Fibroblast of the aortic adventitia (primary cell): ENCODE data around the gene ASAP2. TPM values are rescaled to one million over a fixed set of nuclear protein-coding genes. Genes with fewer than 3 reads are reported as not detected.

Experiments
- DNase-seq: peaks from one replicate; pipeline ENCODE4 v3.0.0-alpha.2; 2010; ENCODE audit warnings: low read depth
- H3K4me3 ChIP-seq: 2 replicates; pipeline ENCODE4 v1.5.1; 2011; ENCODE audit warnings: low read depth, mild to moderate bottlenecking, control low read depth, low read length, moderate library complexity
- total RNA-seq: library from RNA; depleted of rRNA; stranded (reverse); fragments of >200 nt; gene quantifications from 2 replicates; pipeline ENCODE4 v1.2.3, GENCODE V29; 2012; ENCODE audit warnings: low replicate concordance
- TF ChIP-seq, protein P1 (sequence below): IDR thresholded peaks from 2 replicates; pipeline ENCODE4 v1.5.1; 2011; ENCODE audit warnings: mild to moderate bottlenecking, low read length, control low read depth, inconsistent platforms; ENCODE audit not compliant: insufficient read depth

The ASAP2 gene
- total RNA-seq, 1 donor = 76.4 TPM

DNA sequence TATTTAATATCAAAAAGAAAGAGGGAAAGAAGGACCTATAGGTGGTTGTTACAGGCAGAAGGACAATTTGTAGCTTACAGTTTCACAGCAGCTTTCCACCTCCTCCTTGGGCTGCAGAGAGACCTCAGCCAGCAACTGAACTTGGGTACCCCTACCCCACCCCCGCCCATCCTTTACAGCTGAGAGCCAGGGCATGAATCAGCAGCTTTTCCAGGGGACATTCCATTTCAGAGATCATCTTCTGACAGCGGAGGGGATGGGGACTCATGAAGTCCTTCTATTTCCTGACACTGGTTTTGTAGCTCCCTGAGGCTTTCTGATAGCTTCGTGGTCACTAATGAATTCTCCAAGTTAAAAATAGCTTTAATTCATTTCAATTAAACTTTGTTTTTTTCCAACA is 120.4 kb downstream of the ASAP2 start:
- no peak for DNase-seq

DNA sequence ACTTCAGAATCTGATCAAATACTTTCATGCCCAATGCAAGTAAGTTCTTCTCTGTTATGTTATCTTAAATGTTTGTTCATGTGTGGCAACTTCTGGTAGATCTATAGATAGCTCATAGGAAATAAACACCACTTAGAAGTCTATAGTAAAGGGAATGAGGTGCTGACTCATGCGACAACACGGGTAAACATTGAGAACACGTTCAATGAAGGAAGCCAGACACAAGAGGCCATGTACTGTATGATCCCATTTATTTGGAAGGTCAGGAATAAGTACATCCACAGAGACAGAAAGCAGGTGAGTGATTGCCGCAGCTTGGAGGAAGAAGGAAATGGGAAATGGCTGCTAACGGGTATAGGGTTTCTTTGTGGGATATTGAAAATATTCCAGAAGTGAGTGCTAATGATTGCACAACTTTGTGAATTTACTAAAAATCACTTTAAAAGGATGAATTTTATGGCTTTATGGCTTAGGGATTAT is 121.3 kb downstream of the ASAP2 start:
- H3K4me3 ChIP-seq = no peak overlapping the region
- TF ChIP-seq, protein P1, sequence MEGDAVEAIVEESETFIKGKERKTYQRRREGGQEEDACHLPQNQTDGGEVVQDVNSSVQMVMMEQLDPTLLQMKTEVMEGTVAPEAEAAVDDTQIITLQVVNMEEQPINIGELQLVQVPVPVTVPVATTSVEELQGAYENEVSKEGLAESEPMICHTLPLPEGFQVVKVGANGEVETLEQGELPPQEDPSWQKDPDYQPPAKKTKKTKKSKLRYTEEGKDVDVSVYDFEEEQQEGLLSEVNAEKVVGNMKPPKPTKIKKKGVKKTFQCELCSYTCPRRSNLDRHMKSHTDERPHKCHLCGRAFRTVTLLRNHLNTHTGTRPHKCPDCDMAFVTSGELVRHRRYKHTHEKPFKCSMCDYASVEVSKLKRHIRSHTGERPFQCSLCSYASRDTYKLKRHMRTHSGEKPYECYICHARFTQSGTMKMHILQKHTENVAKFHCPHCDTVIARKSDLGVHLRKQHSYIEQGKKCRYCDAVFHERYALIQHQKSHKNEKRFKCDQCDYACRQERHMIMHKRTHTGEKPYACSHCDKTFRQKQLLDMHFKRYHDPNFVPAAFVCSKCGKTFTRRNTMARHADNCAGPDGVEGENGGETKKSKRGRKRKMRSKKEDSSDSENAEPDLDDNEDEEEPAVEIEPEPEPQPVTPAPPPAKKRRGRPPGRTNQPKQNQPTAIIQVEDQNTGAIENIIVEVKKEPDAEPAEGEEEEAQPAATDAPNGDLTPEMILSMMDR = no peak
- no peak for DNase-seq

More for the DNA sequence above, 120.4 kb downstream of the ASAP2 start:
- H3K4me3 ChIP-seq = no peak overlapping the region
- TF ChIP-seq, protein P1 = no peak

DNA sequence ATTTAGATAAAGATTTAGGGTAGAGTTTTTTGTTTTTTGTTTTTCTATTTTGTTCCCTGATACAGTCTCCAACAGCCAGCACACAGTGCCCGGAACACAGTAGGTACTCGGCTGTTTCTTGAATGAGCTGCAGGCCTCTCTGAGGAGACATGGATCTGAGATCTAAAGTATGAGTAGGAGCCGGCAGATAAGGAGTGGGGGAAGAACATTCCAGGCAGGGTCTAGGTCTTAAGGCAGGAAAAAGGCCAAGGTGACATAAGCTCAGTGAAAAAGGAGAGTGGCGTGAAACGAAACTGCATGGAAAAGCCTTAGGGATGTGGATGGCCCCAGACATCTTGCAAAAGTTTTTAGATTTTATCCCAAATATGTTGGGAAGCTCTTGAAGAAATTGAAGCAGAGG is 122.3 kb downstream of the ASAP2 start:
- DNase-seq = peak; percentile 31
- TF ChIP-seq, protein P1 = no peak
- no peak overlapping the region for H3K4me3 ChIP-seq

DNA sequence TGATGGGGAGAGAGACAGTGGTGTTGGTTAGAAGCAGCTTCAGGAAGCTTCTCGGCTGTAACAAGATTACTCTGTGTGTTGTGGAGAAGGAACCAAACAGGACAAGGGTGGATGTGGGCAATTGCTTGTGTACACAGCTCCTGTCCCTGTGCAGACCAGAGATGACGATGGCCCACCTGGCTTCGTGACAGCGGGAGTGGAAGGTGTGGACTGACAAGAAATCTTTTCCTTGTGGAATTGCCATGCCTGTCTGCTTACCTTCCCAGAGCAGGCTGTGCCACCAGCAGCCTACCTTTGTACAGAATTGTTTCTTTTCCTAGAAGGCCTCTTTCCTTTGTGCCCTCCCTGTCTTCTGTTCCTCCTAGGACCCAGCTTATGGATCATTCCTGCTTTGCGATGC is 122.9 kb downstream of the ASAP2 start:
- H3K4me3 ChIP-seq = no peak overlapping the region
- TF ChIP-seq, protein P1 = no peak
- DNase-seq = no peak

DNA sequence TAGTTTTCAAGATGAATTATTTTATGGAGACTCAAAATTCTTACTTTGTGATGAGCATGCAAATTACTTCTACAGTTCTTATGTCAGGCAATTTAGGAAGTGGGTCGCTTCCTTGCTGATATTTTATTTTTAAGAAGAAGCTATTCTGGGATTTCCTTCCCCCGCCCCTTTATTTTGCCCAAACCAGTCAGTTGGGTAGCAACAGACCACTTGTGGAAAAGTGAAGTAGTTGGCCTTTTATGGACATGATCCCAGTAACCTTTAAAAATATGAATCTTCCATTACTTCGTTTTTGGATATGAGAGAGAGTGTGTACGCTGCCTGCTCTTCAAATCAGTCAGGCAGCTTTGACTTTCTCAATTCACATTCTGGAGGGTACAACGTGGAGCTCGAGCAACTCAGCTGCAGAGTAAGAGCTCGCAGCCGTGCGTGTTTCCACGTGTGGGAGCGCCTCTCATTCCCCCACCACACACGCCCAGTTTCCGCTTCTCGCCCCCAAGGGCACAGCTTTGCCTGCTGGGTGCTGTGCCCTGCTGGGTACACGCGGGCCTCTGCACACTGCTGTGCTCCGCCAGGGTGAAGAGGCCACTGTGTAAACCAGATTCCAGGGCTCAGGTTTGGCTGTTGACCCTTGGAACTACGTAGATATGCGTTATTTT is 124.1 kb downstream of the ASAP2 start:
- no peak overlapping the region for H3K4me3 ChIP-seq
- no peak for DNase-seq
- TF ChIP-seq, protein P1 = no peak

DNA sequence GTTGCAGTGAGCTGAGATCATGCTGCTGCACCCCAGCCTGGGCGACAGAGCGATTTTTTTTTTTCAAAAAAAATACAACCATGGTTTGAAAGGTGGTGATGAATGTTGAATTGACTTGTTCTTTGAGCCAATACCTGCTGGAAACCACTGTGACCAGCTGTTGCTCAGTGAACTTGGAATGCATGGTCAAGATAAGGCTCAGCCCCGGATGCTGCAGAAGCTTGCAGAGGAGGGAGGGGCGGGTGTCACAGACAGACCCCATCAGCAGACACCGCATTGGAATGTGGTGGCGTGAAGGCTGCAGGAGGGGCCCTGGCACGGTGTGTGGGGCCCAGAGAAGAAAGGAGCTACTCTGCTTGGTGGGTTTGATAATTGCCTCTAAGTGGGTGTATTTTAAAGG is 125.1 kb downstream of the ASAP2 start:
- H3K4me3 ChIP-seq = no peak overlapping the region
- DNase-seq = peak; percentile 63
- TF ChIP-seq, protein P1 = no peak
